ENCODE data around the gene KSR2.

- TF ChIP-seq CTCF (IDR thresholded peaks at IDR 0.05) (no peak), EP300 (IDR thresholded peaks at IDR 0.05) (no peak)
These were observed 319.0 kb downstream of the KSR2 start for GRCh38 chr12:117649796-117650195.
